ENCODE data around the gene PROM2.
"Not testable (repeated sequence)": the region's sequence is repeated elsewhere in the genome, so short reads cannot be mapped to it uniquely, and the experiment has no call there.

The PROM2 gene

DNA sequence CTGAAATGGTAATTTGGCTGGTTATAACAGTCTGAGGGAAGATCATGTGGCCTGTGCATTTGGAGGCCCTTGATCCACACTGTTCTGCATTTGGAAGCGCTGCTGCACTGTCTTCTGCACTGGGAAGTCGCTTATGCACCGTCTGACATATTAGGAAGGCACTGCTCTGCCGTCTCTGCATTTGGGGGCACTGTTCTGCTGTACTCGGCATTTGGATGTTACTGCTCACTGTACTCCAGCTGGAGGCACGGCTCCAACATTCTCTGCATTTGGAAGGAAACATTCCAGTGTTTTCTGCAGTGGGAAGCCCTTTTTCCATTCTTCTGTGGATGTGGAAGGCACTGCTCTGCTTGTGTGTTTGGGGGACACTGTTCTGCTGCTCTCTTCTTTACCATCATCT is 9.6 kb upstream of the PROM2 start:
- no peak for DNase-seq (ENCODE audit: low read depth, low spot score)
- no peaks in the 10 kb centered on the region for H3K9me3 ChIP-seq (ENCODE audit: insufficient read depth, low read length)
- TF ChIP-seq ZNF274 (IDR thresholded peaks at IDR 0.05; ENCODE audit: low read depth, low read length) (no peak), YY1 (IDR thresholded peaks at IDR 0.05; ENCODE audit: insufficient read depth, insufficient read length) (no peak), SUZ12 (IDR thresholded peaks at IDR 0.05; ENCODE audit: extremely low read depth, insufficient read depth, insufficient read length) (no peak)
- H3K36me3 ChIP-seq (ENCODE audit: insufficient read depth, insufficient read length, low read length): no peaks in the 10 kb centered on the region
- H3K4me1 ChIP-seq (ENCODE audit: insufficient read depth, insufficient read length): peaks cover 12% of the 10 kb centered on the region
- H3K27me3 ChIP-seq (ENCODE audit: insufficient read depth, insufficient read length): no peaks in the 10 kb centered on the region
- no peak overlapping the region for H3K9ac ChIP-seq (ENCODE audit: insufficient read length, low read depth)
- H3K4me3 ChIP-seq (ENCODE audit: insufficient read length, low read depth): no peak overlapping the region

DNA sequence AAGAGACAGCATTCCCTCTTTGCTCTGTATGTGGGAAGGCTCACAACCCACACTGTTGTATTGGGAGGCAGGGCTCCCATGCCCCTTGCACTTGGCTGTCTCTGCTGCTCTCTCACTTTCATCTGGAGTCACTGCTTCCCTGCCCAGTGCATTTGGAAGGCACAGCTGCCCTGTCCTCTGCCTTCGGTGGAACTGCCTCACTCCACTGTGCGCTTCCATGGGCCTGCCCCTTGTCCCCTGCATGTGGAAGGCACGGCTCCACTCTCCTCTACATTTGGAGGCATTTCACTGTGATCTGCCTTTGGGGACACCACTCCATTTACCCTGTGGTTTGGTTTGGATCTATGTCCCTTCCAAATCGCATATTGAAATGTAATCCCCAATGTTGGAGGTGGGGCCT is 9.1 kb upstream of the PROM2 start:
- TF ChIP-seq YY1 (IDR thresholded peaks at IDR 0.05; ENCODE audit: insufficient read depth, insufficient read length): no peak
- TF ChIP-seq SUZ12 (IDR thresholded peaks at IDR 0.05; ENCODE audit: extremely low read depth, insufficient read depth, insufficient read length): no peak
- no peak for TF ChIP-seq ZNF274 (IDR thresholded peaks at IDR 0.05; ENCODE audit: low read depth, low read length)
- no peaks in the 10 kb centered on the region for H3K9me3 ChIP-seq (ENCODE audit: insufficient read depth, low read length)
- H3K9ac ChIP-seq (ENCODE audit: insufficient read length, low read depth): no peak overlapping the region
- H3K36me3 ChIP-seq (ENCODE audit: insufficient read depth, insufficient read length, low read length): no peaks in the 10 kb centered on the region
- no peaks in the 10 kb centered on the region for H3K27me3 ChIP-seq (ENCODE audit: insufficient read depth, insufficient read length)
- no peak overlapping the region for H3K4me3 ChIP-seq (ENCODE audit: insufficient read length, low read depth)
- peaks cover 9% of the 10 kb centered on the region for H3K4me1 ChIP-seq (ENCODE audit: insufficient read depth, insufficient read length)
- DNase-seq (ENCODE audit: low read depth, low spot score): no peak

DNA sequence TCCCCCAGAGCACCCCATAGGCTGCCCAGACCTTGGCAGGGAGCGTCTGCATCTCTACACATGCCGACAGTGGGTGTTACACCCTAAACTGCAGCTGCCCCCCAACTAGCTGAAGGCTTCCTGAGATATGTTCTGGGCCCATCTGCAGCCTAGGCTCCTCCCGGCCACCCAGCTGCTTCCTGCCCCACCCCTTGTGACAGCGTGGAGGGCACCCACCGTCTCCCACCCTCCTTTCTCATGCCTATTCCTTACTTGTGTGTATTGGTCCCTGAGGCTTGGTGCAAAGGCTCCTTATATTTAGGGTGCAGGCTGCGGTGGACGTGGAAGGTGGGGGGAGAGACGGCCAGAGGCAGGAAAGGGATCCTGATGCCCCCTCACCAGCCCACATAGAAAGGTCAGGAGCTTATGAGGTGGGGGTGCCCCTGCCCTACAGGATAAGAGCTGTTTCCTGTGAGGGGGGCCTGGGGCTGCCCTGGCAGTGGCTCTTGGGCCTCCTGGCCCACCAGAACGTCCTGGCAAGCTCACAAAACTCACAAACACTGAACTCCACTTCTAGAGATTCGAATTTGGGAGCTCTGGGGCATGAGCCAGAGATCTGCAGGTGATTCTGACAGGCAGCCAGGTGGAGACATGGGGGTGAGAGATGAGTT is 7.3 kb upstream of the PROM2 start:
- Histone ChIP-seq H3K4me1 (ENCODE audit: insufficient read depth, insufficient read length) (no peaks in the 10 kb centered on the region), H3K4me3 (ENCODE audit: insufficient read length, low read depth) (no peak overlapping the region), H3K9me3 (ENCODE audit: insufficient read depth, low read length) (no peaks in the 10 kb centered on the region), H3K9ac (ENCODE audit: insufficient read length, low read depth) (no peak overlapping the region), H3K36me3 (ENCODE audit: insufficient read depth, insufficient read length, low read length) (no peaks in the 10 kb centered on the region), H3K27me3 (ENCODE audit: insufficient read depth, insufficient read length) (no peaks in the 10 kb centered on the region)
- no peak for DNase-seq (ENCODE audit: low read depth, low spot score)
- TF ChIP-seq YY1 (IDR thresholded peaks at IDR 0.05; ENCODE audit: insufficient read depth, insufficient read length) (no peak), ZNF274 (IDR thresholded peaks at IDR 0.05; ENCODE audit: low read depth, low read length) (no peak), SUZ12 (IDR thresholded peaks at IDR 0.05; ENCODE audit: extremely low read depth, insufficient read depth, insufficient read length) (no peak)

DNA sequence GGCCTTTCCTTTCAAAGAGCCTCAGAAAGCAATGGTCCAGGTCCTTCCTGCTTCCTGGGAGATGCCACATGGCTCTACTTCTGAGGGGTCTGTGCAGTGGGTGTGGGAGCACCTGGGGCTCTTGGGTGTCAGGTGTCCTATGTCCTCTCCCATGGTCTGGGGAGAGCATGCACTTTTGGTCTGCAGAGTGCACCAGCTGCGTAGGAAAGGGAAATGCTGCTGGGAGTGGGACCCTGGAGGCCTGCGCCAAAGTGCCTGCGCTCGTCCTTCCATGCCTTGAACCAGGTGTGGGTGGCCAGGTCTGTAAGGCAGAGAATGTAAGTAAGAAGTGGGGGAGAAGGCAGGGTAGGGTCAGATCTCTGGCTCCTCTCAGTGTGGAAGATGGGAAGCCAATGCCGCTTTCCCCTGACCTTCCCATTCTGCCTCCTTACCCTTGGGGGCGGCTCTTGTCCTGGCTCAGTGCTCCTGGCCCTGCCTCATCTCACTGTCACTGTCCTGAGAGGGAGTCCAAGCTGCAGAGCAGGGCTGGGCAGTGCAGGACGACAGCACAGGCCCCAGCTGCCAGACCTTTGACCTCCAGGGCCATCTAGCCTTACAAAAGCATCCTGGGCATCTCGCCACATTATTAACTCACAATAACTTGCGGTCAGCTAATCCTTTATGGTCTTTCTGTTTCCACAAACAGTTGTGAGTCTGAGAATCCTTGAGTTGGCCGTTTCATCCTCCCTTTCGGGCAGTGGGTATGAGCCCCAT is 6.6 kb upstream of the PROM2 start:
- H3K4me1 ChIP-seq (ENCODE audit: insufficient read depth, insufficient read length): no peaks in the 10 kb centered on the region
- no peaks in the 10 kb centered on the region for H3K36me3 ChIP-seq (ENCODE audit: insufficient read depth, insufficient read length, low read length)
- H3K4me3 ChIP-seq (ENCODE audit: insufficient read length, low read depth): no peak overlapping the region
- H3K9ac ChIP-seq (ENCODE audit: insufficient read length, low read depth): no peak overlapping the region
- no peaks in the 10 kb centered on the region for H3K27me3 ChIP-seq (ENCODE audit: insufficient read depth, insufficient read length)
- DNase-seq (ENCODE audit: low read depth, low spot score): no peak
- TF ChIP-seq YY1 (IDR thresholded peaks at IDR 0.05; ENCODE audit: insufficient read depth, insufficient read length) (no peak), SUZ12 (IDR thresholded peaks at IDR 0.05; ENCODE audit: extremely low read depth, insufficient read depth, insufficient read length) (no peak), ZNF274 (IDR thresholded peaks at IDR 0.05; ENCODE audit: low read depth, low read length) (no peak)
- no peaks in the 10 kb centered on the region for H3K9me3 ChIP-seq (ENCODE audit: insufficient read depth, low read length)

DNA sequence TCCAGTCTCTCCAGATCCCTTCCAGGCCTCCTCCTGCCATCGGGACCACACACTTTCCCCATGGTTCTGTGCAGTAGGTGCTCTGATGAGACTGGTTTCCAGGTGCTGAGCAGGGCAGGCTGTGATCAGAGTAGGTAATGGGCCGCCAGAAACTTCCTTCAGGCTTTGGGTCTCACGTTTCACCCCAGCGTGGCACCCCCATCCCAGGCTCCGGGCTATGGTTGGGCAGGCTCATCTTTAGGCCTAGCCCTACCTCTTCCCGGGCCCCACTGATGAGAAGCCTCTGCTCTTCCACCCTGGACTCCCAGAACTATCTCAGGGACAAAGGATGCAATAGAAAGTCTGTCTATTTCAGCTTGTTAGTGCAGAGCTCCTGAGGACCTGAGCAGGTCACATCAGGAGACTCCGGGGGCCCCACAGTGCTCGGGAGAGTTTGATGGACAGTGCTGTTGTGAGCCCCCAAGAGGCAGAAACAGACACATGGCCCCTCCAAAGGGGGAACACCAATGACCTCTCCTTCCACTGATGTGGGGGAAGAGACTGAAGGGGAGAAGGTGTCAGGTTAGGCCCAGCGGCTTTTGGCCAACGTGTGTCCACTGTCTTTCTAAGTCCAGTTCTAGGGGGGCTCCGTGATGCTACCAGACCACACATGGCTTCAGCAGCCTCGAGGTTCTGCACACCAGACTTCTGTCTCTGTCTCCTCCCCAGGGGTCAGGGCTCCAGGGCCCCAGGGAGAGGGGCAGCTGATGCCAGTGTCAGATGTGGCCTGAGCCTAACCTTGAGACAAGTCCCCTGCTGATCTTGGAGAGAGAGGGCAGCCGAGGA is 5.8 kb upstream of the PROM2 start:
- H3K9ac ChIP-seq (ENCODE audit: insufficient read length, low read depth): no peak overlapping the region
- H3K9me3 ChIP-seq (ENCODE audit: insufficient read depth, low read length): no peaks in the 10 kb centered on the region
- H3K36me3 ChIP-seq (ENCODE audit: insufficient read depth, insufficient read length, low read length): no peaks in the 10 kb centered on the region
- no peaks in the 10 kb centered on the region for H3K27me3 ChIP-seq (ENCODE audit: insufficient read depth, insufficient read length)
- H3K4me1 ChIP-seq (ENCODE audit: insufficient read depth, insufficient read length): peaks cover under 1% of the 10 kb centered on the region
- DNase-seq (ENCODE audit: low read depth, low spot score): no peak
- H3K4me3 ChIP-seq (ENCODE audit: insufficient read length, low read depth): no peak overlapping the region
- TF ChIP-seq ZNF274 (IDR thresholded peaks at IDR 0.05; ENCODE audit: low read depth, low read length) (no peak), YY1 (IDR thresholded peaks at IDR 0.05; ENCODE audit: insufficient read depth, insufficient read length) (no peak), SUZ12 (IDR thresholded peaks at IDR 0.05; ENCODE audit: extremely low read depth, insufficient read depth, insufficient read length) (no peak)

DNA sequence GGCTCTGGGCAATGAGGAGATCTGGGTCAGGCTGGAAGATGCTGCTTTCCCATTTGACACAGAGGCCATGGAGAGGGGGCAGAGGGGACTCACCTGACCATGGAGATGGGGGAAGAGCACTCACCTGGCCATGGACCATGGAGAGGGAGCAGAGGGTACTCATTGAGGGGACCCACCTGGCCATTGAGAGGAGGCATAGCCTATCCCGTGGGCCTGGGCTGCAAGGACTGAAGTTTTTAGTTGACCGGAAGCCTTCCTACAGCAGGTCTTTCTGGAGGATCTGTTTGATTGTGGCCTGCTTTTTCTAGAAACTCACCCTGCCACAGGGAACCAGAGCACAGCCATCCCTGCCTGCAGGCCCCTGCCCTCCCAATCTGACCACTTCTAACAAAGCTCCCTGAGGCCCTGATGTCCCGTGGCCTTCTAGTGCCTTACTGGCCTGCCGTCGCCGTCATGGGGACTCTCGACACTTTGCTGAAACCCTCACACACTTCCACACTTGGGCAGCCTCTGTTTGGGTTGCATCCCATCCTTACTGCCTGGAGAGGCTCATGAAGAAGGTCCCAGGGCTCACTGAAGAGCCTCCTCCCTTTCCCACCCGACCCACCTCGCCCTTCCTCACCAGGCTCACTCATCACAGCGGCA is 5.1 kb upstream of the PROM2 start:
- Histone ChIP-seq H3K27me3 (ENCODE audit: insufficient read depth, insufficient read length) (no peaks in the 10 kb centered on the region), H3K4me1 (ENCODE audit: insufficient read depth, insufficient read length) (peaks cover 5% of the 10 kb centered on the region), H3K36me3 (ENCODE audit: insufficient read depth, insufficient read length, low read length) (no peaks in the 10 kb centered on the region), H3K9me3 (ENCODE audit: insufficient read depth, low read length) (no peaks in the 10 kb centered on the region), H3K4me3 (ENCODE audit: insufficient read length, low read depth) (no peak overlapping the region), H3K9ac (ENCODE audit: insufficient read length, low read depth) (no peak overlapping the region)
- DNase-seq (ENCODE audit: low read depth, low spot score): no peak
- TF ChIP-seq YY1 (IDR thresholded peaks at IDR 0.05; ENCODE audit: insufficient read depth, insufficient read length) (no peak), SUZ12 (IDR thresholded peaks at IDR 0.05; ENCODE audit: extremely low read depth, insufficient read depth, insufficient read length) (no peak), ZNF274 (IDR thresholded peaks at IDR 0.05; ENCODE audit: low read depth, low read length) (no peak)

- H3K4me1 ChIP-seq (ENCODE audit: insufficient read depth, insufficient read length); H3K9me3 ChIP-seq (ENCODE audit: insufficient read depth, low read length); H3K27me3 ChIP-seq (ENCODE audit: insufficient read depth, insufficient read length); H3K4me3 ChIP-seq (ENCODE audit: insufficient read length, low read depth); H3K36me3 ChIP-seq (ENCODE audit: insufficient read depth, insufficient read length, low read length); H3K9ac ChIP-seq (ENCODE audit: insufficient read length, low read depth); DNase-seq (ENCODE audit: low read depth, low spot score): not testable (repeated sequence)
These were observed 4.5 kb upstream of the PROM2 start for GRCh38 chr2:95269745-95270144.

All from NT2/D1 (cell line).